Breast epithelium (tissue), 4 donors: ENCODE results near the gene ACACB. TPM values are rescaled to one million over a fixed set of nuclear protein-coding genes. Genes with fewer than 3 reads are reported as not detected.

Source experiments
- DNase-seq, 2 donors: peaks; one replicate each; pipeline ENCODE4 v3.0.0-alpha.2; 2019; ENCODE audit warnings: low spot score in 2 of 2
- H3K27ac ChIP-seq, 2 donors: fragments of 200-600 bp; sonication (generic) in 1 of 2; one replicate each; pipeline ENCODE4 v1.5.1; 2016 to 2019; ENCODE audit warnings: mild to moderate bottlenecking in 1 of 2
- H3K27me3 ChIP-seq, 2 donors: fragments of 200-600 bp; sonication (generic) in 1 of 2; one replicate each; pipeline versions ENCODE4 v1.5.1 to v1.6.0; 2017 to 2019; ENCODE audit warnings: control low read depth in 1 of 2, mild to moderate bottlenecking in 1 of 2
- H3K36me3 ChIP-seq: fragments of 200-600 bp; one replicate; pipeline ENCODE4 v1.5.1; 2019
- H3K4me1 ChIP-seq, 2 donors: fragments of 200-600 bp; sonication (generic); one replicate each; pipeline ENCODE4 v1.5.1; 2016 to 2019; ENCODE audit warnings: control low read depth in 1 of 2
- H3K4me3 ChIP-seq, 3 donors: fragments of 200-600 bp; sonication (generic); 1 replicate in 2 of 3; 2 replicates in 1 of 3; pipeline ENCODE4 v1.5.1; 2016 to 2019; ENCODE audit warnings: mild to moderate bottlenecking in 3 of 3, moderate library complexity in 2 of 3
- H3K9me3 ChIP-seq, 2 donors: fragments of 200-600 bp; sonication (generic) in 1 of 2; one replicate each; pipeline ENCODE4 v1.5.1; 2016 to 2019; ENCODE audit warnings: control low read depth in 1 of 2
- CTCF ChIP-seq, 3 donors: fragments of 450-650 bp; IDR thresholded peaks; one replicate each; pipeline ENCODE4 v1.5.1; 2016 to 2017; ENCODE audit warnings: antibody characterized with exemption in 3 of 3, mild to moderate bottlenecking in 3 of 3, moderate library complexity in 3 of 3
- POLR2A ChIP-seq: fragments of 450-650 bp; IDR thresholded peaks from one replicate; pipeline ENCODE4 v1.6.1; 2016; ENCODE audit warnings: antibody characterized with exemption, mild to moderate bottlenecking, moderate library complexity
- POLR2AphosphoS5 ChIP-seq, 3 donors: sonication (generic); formaldehyde crosslinking; IDR thresholded peaks; one replicate each; pipeline ENCODE4 v1.6.1; 2017; ENCODE audit warnings: antibody characterized with exemption in 3 of 3
- intact Hi-C: fragments of 100-400 bp; cut with DNase I; formaldehyde crosslinking; loops from one replicate; pipeline ENCODE4 v1.15.1; 2023; ENCODE audit warnings: low total_unique reads
- total RNA-seq, 3 donors: library from RNA; depleted of rRNA; stranded (reverse); fragments of >200 nt; gene quantifications; one replicate each; pipeline ENCODE4 v1.1.0, GENCODE V29; 2016

The ACACB gene
- total RNA-seq, 3 donors from 2014 or later = 223 to 957 (median 301) TPM

- TF ChIP-seq POLR2A (no peak), CTCF (IDR thresholded peaks at IDR 0.05) (no peak), POLR2AphosphoS5 (IDR thresholded peaks at IDR 0.05) (no peak)
- Histone ChIP-seq H3K27ac (no peak overlapping the region), H3K4me1 (peaks cover 4% of the 10 kb centered on the region in 2 donors), H3K27me3 (peaks cover 6 to 53% of the 10 kb centered on the region in 2 donors), H3K36me3 (no peaks in the 10 kb centered on the region), H3K4me3 (peak overlapping the region; percentile 36 to 76 (median 47)), H3K9me3 (no peaks in the 10 kb centered on the region)
- DNase-seq = no peak
- intact Hi-C loops = no loop called here
These were observed 193.2 kb downstream of the ACACB start for GRCh38 chr12:109309381-109310246.

DNA sequence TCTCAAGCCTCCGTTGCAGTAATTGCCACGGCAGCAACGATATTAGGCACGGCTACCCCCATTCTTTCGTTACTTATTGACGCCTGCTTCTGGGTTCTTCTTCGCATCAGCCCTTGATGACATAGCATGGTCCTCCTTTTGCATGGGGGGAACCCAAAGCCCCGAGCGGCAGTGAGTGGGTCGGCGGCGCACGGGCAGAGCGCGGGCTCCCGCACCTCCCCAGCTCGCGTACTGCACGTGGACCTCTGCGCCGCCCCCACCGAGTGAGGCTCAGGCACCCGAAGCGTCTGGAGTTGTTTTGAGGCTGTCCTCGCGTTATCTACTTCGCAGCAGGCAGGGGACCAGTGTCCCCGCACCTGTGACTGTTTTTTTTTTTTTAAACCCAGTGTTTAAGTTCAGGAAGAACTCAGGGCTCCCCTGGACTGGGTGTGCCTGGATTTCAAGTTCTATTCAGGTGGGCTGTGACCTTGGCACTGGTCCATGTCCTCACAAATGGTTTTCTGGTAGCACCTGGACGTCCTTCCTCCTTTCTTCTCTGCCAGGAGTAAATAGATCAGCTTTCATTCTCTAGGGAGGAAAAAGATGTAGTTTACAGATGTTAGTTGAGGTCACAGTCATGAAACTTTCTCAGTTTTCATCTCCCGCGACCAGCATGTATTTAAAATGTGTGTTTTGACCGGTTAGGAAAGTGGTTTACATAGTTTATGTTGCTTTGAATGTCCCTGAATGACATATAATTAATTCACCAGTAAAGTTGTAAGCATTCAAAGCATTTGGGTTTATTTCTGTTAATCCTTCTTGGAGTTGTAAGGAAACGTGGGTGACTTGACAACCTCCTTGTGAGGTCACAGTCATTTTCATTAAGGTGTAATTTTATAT, 194.1 kb downstream of the ACACB start:
- DNase-seq = no peak
- Histone ChIP-seq H3K27ac (no peak overlapping the region), H3K4me3 (peak overlapping the region; percentile 36 to 76 (median 47)), H3K4me1 (peaks cover 4% of the 10 kb centered on the region in 2 donors), H3K9me3 (no peaks in the 10 kb centered on the region), H3K27me3 (peaks cover 4 to 49% of the 10 kb centered on the region in 2 donors), H3K36me3 (no peaks in the 10 kb centered on the region)
- TF ChIP-seq CTCF (IDR thresholded peaks at IDR 0.05) (no peak), POLR2AphosphoS5 (IDR thresholded peaks at IDR 0.05) (no peak), POLR2A (no peak)
- intact Hi-C loops = no loop called here

Other genes with a start within 250 kb of the ACACB start
- gene DAO, start 236.5 kb upstream of the ACACB start, total RNA-seq = not detected
- not detected for gene SVOP, start 95.5 kb upstream of the ACACB start, total RNA-seq
- 10 to 100 TPM; 22.2 to 28.5 (median 24.7) TPM for gene USP30, start 64.0 kb upstream of the ACACB start, total RNA-seq
- gene ALKBH2, start 23.1 kb upstream of the ACACB start, total RNA-seq = 10 to 100 TPM; 18.9 to 27.2 (median 18.9) TPM
- 10 to 100 TPM; 23.2 to 28.7 (median 23.9) TPM for gene UNG, start 19.0 kb upstream of the ACACB start, total RNA-seq
- not detected for gene FOXN4, start 192.7 kb downstream of the ACACB start, total RNA-seq
- 1 to 10 TPM in 1 of 3 donors, under 1 TPM in 2; under 0.01 to 2.0 (median 0.16) TPM for gene MYO1H, start 231.3 kb downstream of the ACACB start, total RNA-seq